Stimulated activated CD8-positive, alpha-beta memory T cell treated with anti-CD3 and anti-CD28 coated beads, Interleukin-12 subunit alpha, Interleukin-12 subunit beta, amount 100 ng/mL, for 1 hour (primary cell): ENCODE measurements around the gene CLK4.

Experiments used
- DNase-seq: peaks from one replicate; pipeline ENCODE4 v3.0.0-alpha.2; 2020; ENCODE audit warnings: low read depth

Gene CLK4

GRCh38 chr5:178637356-178638074 is 10.7 kb upstream of the CLK4 start:
- DNase-seq = no peak

GRCh38 chr5:178632285-178632684 is 5.4 kb upstream of the CLK4 start:
- DNase-seq = no peak

- DNase-seq = no peak
Measured at GRCh38 chr5:178630951-178631350, 4.1 kb upstream of the CLK4 start.

- no peak for DNase-seq
Measured at GRCh38 chr5:178630475-178630930, 3.7 kb upstream of the CLK4 start.

GRCh38 chr5:178627259-178627598 is 379 bp upstream of the CLK4 start:
- DNase-seq = no peak

GRCh38 chr5:178625679-178626483 is 969 bp downstream of the CLK4 start:
- DNase-seq = no peak

- DNase-seq = no peak
Measured at GRCh38 chr5:178624631-178625546, 2.0 kb downstream of the CLK4 start.

- no peak for DNase-seq
Measured at GRCh38 chr5:178622679-178623247, 4.1 kb downstream of the CLK4 start.

GRCh38 chr5:178619390-178619789 is 7.5 kb downstream of the CLK4 start:
- DNase-seq = no peak

- no peak for DNase-seq
Measured at GRCh38 chr5:178612299-178612698, 14.6 kb downstream of the CLK4 start.

GRCh38 chr5:178606269-178606668 is 20.6 kb downstream of the CLK4 start:
- no peak for DNase-seq

GRCh38 chr5:178605788-178606187 is 21.1 kb downstream of the CLK4 start:
- DNase-seq = no peak

GRCh38 chr5:178602752-178603151 is 24.1 kb downstream of the CLK4 start:
- DNase-seq = no peak

- DNase-seq = no peak
Measured at GRCh38 chr5:178595750-178596149, 31.1 kb downstream of the CLK4 start.

- DNase-seq = no peak
Measured at GRCh38 chr5:178595150-178595549, 31.7 kb downstream of the CLK4 start.

- DNase-seq = no peak
Measured at GRCh38 chr5:178590924-178591423, 35.9 kb downstream of the CLK4 start.

GRCh38 chr5:178590141-178590923 is 36.5 kb downstream of the CLK4 start, which contains the start of gene COL23A1:
COL23A1 (minus strand) TSS chr5:178590393.
- no peak for DNase-seq

GRCh38 chr5:178589180-178590140 is 37.4 kb downstream of the CLK4 start:
- no peak for DNase-seq

- DNase-seq = no peak
Measured at GRCh38 chr5:178588769-178589168, 38.1 kb downstream of the CLK4 start.
